Astrocyte (in vitro differentiated cells and primary cell): ENCODE results near the gene UBN2.

Experiments used
- EZH2 ChIP-seq: IDR thresholded peaks from 2 replicates; pipeline ENCODE4 v1.6.1; 2012; ENCODE audit warnings: mild to moderate bottlenecking, low read length, inconsistent platforms; ENCODE audit not compliant: insufficient read depth
- TF ChIP-seq, protein P1 (sequence below): IDR thresholded peaks from 2 replicates; pipeline ENCODE4 v1.5.1; 2011; ENCODE audit warnings: low read depth, mild to moderate bottlenecking, inconsistent platforms, low read length, moderate library complexity; ENCODE audit not compliant: insufficient read depth

DNA sequence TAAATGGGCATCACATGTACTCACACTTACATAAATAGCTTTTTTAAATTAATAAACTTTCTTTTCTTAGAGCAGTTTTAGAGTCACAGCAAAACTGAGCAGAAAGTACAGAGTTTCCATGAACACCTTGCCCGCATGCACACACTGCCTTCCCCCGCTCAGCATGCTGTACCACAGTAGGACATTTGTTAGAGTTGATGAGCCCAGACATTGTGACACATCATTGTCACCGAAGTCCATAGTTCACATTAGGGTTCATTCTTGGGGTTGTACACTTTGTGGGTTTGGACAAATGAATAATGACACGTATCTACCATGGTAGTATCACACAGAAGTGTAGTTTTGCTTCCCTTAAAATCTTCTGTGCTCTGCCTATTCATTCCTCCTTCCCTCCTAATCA, 23.7 kb downstream of the UBN2 start:
- TF ChIP-seq, protein P1, sequence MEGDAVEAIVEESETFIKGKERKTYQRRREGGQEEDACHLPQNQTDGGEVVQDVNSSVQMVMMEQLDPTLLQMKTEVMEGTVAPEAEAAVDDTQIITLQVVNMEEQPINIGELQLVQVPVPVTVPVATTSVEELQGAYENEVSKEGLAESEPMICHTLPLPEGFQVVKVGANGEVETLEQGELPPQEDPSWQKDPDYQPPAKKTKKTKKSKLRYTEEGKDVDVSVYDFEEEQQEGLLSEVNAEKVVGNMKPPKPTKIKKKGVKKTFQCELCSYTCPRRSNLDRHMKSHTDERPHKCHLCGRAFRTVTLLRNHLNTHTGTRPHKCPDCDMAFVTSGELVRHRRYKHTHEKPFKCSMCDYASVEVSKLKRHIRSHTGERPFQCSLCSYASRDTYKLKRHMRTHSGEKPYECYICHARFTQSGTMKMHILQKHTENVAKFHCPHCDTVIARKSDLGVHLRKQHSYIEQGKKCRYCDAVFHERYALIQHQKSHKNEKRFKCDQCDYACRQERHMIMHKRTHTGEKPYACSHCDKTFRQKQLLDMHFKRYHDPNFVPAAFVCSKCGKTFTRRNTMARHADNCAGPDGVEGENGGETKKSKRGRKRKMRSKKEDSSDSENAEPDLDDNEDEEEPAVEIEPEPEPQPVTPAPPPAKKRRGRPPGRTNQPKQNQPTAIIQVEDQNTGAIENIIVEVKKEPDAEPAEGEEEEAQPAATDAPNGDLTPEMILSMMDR, result no peak
- TF ChIP-seq EZH2, result no peak
